ENCODE data around the gene PRKCZ. TPM values are rescaled to one million over a fixed set of nuclear protein-coding genes. Genes with fewer than 3 reads are reported as not detected.

PRKCZ gene
- polyA plus RNA-seq, 1 of the 3 experiments (the other 2 are of a cell fraction) = 24.2 TPM

GRCh38 chr1:2215909-2216766 lies 165.9 kb downstream of the PRKCZ start:
- no peak overlapping the region for H3K9ac ChIP-seq
- no peaks in the 10 kb centered on the region for H3K27me3 ChIP-seq (ENCODE audit: insufficient read depth)
- H3K4me2 ChIP-seq = no peak overlapping the region
- ChIA-PET POLR2A (no interaction called here), CTCF (interaction anchor here (1.1 to 1.5 kb wide), 2 partner anchors 42 to 166 kb away, joined by 3 to 9 read pairs; no protein-coding TSS in a partner anchor)
- H2AFZ ChIP-seq (ENCODE audit: low read depth) = no peak overlapping the region
- no peak for DNase-seq
- WGBS (ENCODE audit: low lambda C conversion rate) = 100% methylated on average over 5 of the region's 25 CpGs
- no peaks in the 10 kb centered on the region for H3K9me3 ChIP-seq
- TF ChIP-seq SMC3 (IDR thresholded peaks at IDR 0.05; ENCODE audit: low read depth, low read length) = no peak
- TF ChIP-seq ELF1 (IDR thresholded peaks at IDR 0.05) = no peak
- TF ChIP-seq MEF2A (IDR thresholded peaks at IDR 0.05; ENCODE audit: borderline replicate concordance, low read depth) = no peak
- no peak for TF ChIP-seq RFX5 (IDR thresholded peaks at IDR 0.05; ENCODE audit: low read length)
- TF ChIP-seq FOXJ3 (CRISPR knock-in tag; IDR thresholded peaks at IDR 0.05) = no peak
- TF ChIP-seq, protein P1, sequence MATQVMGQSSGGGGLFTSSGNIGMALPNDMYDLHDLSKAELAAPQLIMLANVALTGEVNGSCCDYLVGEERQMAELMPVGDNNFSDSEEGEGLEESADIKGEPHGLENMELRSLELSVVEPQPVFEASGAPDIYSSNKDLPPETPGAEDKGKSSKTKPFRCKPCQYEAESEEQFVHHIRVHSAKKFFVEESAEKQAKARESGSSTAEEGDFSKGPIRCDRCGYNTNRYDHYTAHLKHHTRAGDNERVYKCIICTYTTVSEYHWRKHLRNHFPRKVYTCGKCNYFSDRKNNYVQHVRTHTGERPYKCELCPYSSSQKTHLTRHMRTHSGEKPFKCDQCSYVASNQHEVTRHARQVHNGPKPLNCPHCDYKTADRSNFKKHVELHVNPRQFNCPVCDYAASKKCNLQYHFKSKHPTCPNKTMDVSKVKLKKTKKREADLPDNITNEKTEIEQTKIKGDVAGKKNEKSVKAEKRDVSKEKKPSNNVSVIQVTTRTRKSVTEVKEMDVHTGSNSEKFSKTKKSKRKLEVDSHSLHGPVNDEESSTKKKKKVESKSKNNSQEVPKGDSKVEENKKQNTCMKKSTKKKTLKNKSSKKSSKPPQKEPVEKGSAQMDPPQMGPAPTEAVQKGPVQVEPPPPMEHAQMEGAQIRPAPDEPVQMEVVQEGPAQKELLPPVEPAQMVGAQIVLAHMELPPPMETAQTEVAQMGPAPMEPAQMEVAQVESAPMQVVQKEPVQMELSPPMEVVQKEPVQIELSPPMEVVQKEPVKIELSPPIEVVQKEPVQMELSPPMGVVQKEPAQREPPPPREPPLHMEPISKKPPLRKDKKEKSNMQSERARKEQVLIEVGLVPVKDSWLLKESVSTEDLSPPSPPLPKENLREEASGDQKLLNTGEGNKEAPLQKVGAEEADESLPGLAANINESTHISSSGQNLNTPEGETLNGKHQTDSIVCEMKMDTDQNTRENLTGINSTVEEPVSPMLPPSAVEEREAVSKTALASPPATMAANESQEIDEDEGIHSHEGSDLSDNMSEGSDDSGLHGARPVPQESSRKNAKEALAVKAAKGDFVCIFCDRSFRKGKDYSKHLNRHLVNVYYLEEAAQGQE (IDR thresholded peaks at IDR 0.05; ENCODE audit: low read depth, low read length) = no peak
- no peak for TF ChIP-seq YY1 (IDR thresholded peaks at IDR 0.05; ENCODE audit: low read depth)
- no peak for TF ChIP-seq FOSL2 (IDR thresholded peaks at IDR 0.05; ENCODE audit: borderline replicate concordance, low read depth)
- TF ChIP-seq FOXM1 (IDR thresholded peaks at IDR 0.05; ENCODE audit: low read depth) = no peak
- no peak for TF ChIP-seq NRF1 (IDR thresholded peaks at IDR 0.05; ENCODE audit: low read depth, low read length)
- peaks cover 15 to 30% of the 10 kb centered on the region in 2 experiments; a peak in 2 of 4 replicates for H3K4me1 ChIP-seq (ENCODE audit: control insufficient read depth in 1 of 2, insufficient read depth in 2 of 2, low read depth in 1 of 2, low read length in 1 of 2)
- no peaks in the 10 kb centered on the region for H3K79me2 ChIP-seq (ENCODE audit: insufficient read depth)
- no peaks in the 10 kb centered on the region for H3K36me3 ChIP-seq (replicated peaks in 1 of 2; ENCODE audit: control insufficient read depth in 1 of 2, insufficient read depth in 2 of 2, low read length in 1 of 2)
- no peak overlapping the region for H3K27ac ChIP-seq (ENCODE audit: low read depth in 2 of 2, low read length in 1 of 2)
- H4K20me1 ChIP-seq (ENCODE audit: insufficient read depth) = no peaks in the 10 kb centered on the region
- H3F3A ChIP-seq (replicated peaks; ENCODE audit: insufficient read depth) = peaks cover 11% of the 10 kb centered on the region
- no peaks in the 10 kb centered on the region for H3K9me2 ChIP-seq
- no peak overlapping the region for H3K4me3 ChIP-seq (ENCODE audit: low read depth in 2 of 2, low read length in 1 of 2)

GRCh38 chr1:2216767-2217058 lies 166.5 kb downstream of the PRKCZ start:
- Histone ChIP-seq H3K36me3 (replicated peaks in 1 of 2; ENCODE audit: control insufficient read depth in 1 of 2, insufficient read depth in 2 of 2, low read length in 1 of 2) (no peaks in the 10 kb centered on the region), H3K27me3 (ENCODE audit: insufficient read depth) (no peaks in the 10 kb centered on the region), H2AFZ (ENCODE audit: low read depth) (no peak overlapping the region), H4K20me1 (ENCODE audit: insufficient read depth) (no peaks in the 10 kb centered on the region), H3K79me2 (ENCODE audit: insufficient read depth) (no peaks in the 10 kb centered on the region), H3K4me2 (no peak overlapping the region), H3K9me2 (no peaks in the 10 kb centered on the region), H3K9ac (no peak overlapping the region), H3K27ac (ENCODE audit: low read depth in 2 of 2, low read length in 1 of 2) (no peak overlapping the region), H3K9me3 (no peaks in the 10 kb centered on the region), H3K4me1 (ENCODE audit: control insufficient read depth in 1 of 2, insufficient read depth in 2 of 2, low read depth in 1 of 2, low read length in 1 of 2) (peaks cover 15 to 30% of the 10 kb centered on the region in 2 experiments; a peak in 2 of 4 replicates), H3F3A (replicated peaks; ENCODE audit: insufficient read depth) (peaks cover 11% of the 10 kb centered on the region), H3K4me3 (ENCODE audit: low read depth in 2 of 2, low read length in 1 of 2) (no peak overlapping the region)
- TF ChIP-seq FOSL2 (IDR thresholded peaks at IDR 0.05; ENCODE audit: borderline replicate concordance, low read depth) (no peak), JUND (IDR thresholded peaks at IDR 0.05) (no peak), CTCF (IDR thresholded peaks at IDR 0.05) (no peak), YY1 (IDR thresholded peaks at IDR 0.05; ENCODE audit: low read depth) (no peak), TAF1 (IDR thresholded peaks at IDR 0.05; ENCODE audit: borderline replicate concordance, low read depth, low read length) (no peak), MEF2A (IDR thresholded peaks at IDR 0.05; ENCODE audit: borderline replicate concordance, low read depth) (no peak), RXRA (IDR thresholded peaks at IDR 0.05; ENCODE audit: borderline replicate concordance, low read depth) (no peak), MAX (IDR thresholded peaks at IDR 0.05; ENCODE audit: low read depth) (no peak)
- TF ChIP-seq, protein P1 (IDR thresholded peaks at IDR 0.05; ENCODE audit: low read depth, low read length) = no peak
- 83% methylated on average over 7 of the region's 7 CpGs for WGBS (ENCODE audit: low lambda C conversion rate)
- POLR2A ChIA-PET = no interaction called here
- CTCF ChIA-PET = interaction anchor here (1.5 kb wide), 1 partner anchor 165 kb away, joined by 9 read pairs; no protein-coding TSS in a partner anchor
- DNase-seq = no peak

All from SK-N-SH (cell line).